ENCODE data around the gene RANBP1. TPM values are rescaled to one million over a fixed set of nuclear protein-coding genes. Genes with fewer than 3 reads are reported as not detected.

Gene RANBP1
- total and polyA plus RNA-seq, 9 of the 15 experiments (the other 6 are each of a cell fraction or from before 2014, with no cell fraction given): 162 to 2,891 (median 1,289) TPM

- TF ChIP-seq ZNF717 (CRISPR knock-in tag; IDR thresholded peaks at IDR 0.05) (no peak), ZNF79 (CRISPR knock-in tag; IDR thresholded peaks at IDR 0.05; ENCODE audit: low read depth) (no peak), SRSF9 (IDR thresholded peaks at IDR 0.05; ENCODE audit: borderline replicate concordance, low read depth, low read length) (no peak), NFE2L1 (tag; IDR thresholded peaks at IDR 0.05; ENCODE audit: borderline replicate concordance, low read depth) (no peak), CGGBP1 (CRISPR knock-in tag; IDR thresholded peaks at IDR 0.05) (no peak), PTBP1 (IDR thresholded peaks at IDR 0.05; ENCODE audit: low read depth, low read length) (no peak), HSF4 (CRISPR knock-in tag; IDR thresholded peaks at IDR 0.05; ENCODE audit: borderline replicate concordance) (no peak), ZNF830 (CRISPR knock-in tag; IDR thresholded peaks at IDR 0.05) (no peak), SMC3 (conservative IDR thresholded peaks at IDR 0.05; ENCODE audit: insufficient read depth, low read depth, low read length) (peak; percentile 67), RCOR1 (IDR thresholded peaks at IDR 0.05; ENCODE audit: borderline replicate concordance in 1 of 2, low read depth in 2 of 2, low read length in 2 of 2) (no peak), HNRNPLL (IDR thresholded peaks at IDR 0.05; ENCODE audit: low read depth, low read length, poor library complexity, severe bottlenecking) (no peak), ETV5 (CRISPR knock-in tag; IDR thresholded peaks at IDR 0.05; ENCODE audit: low read depth) (no peak), MECOM (CRISPR knock-in tag; IDR thresholded peaks at IDR 0.05) (no peak), CAMTA2 (CRISPR knock-in tag; conservative IDR thresholded peaks at IDR 0.05) (no peak)
- TF ChIP-seq, protein P1, sequence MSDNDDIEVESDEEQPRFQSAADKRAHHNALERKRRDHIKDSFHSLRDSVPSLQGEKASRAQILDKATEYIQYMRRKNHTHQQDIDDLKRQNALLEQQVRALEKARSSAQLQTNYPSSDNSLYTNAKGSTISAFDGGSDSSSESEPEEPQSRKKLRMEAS (CRISPR knock-in tag; IDR thresholded peaks at IDR 0.05): peak; percentile 45; the same call in 1 of the 2 replicates
- TF ChIP-seq, protein P2, sequence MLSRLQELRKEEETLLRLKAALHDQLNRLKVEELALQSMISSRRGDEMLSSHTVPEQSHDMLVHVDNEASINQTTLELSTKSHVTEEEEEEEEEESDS (CRISPR knock-in tag; IDR thresholded peaks at IDR 0.05): no peak
- TF ChIP-seq, protein P3, sequence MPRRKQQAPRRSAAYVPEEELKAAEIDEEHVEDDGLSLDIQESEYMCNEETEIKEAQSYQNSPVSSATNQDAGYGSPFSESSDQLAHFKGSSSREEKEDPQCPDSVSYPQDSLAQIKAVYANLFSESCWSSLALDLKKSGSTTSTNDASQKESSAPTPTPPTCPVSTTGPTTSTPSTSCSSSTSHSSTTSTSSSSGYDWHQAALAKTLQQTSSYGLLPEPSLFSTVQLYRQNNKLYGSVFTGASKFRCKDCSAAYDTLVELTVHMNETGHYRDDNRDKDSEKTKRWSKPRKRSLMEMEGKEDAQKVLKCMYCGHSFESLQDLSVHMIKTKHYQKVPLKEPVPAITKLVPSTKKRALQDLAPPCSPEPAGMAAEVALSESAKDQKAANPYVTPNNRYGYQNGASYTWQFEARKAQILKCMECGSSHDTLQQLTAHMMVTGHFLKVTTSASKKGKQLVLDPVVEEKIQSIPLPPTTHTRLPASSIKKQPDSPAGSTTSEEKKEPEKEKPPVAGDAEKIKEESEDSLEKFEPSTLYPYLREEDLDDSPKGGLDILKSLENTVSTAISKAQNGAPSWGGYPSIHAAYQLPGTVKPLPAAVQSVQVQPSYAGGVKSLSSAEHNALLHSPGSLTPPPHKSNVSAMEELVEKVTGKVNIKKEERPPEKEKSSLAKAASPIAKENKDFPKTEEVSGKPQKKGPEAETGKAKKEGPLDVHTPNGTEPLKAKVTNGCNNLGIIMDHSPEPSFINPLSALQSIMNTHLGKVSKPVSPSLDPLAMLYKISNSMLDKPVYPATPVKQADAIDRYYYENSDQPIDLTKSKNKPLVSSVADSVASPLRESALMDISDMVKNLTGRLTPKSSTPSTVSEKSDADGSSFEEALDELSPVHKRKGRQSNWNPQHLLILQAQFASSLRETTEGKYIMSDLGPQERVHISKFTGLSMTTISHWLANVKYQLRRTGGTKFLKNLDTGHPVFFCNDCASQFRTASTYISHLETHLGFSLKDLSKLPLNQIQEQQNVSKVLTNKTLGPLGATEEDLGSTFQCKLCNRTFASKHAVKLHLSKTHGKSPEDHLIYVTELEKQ (CRISPR knock-in tag; IDR thresholded peaks at IDR 0.05): no peak
These were observed 59.1 kb downstream of the RANBP1 start (continued) for GRCh38 chr22:20174785-20175596.

All from K562 (cell line).